SK-N-SH (cell line): ENCODE measurements around the gene INPP5J.

Source experiments
- ELF1 ChIP-seq: IDR thresholded peaks from 2 replicates; pipeline ENCODE4 v1.4.0; 2012
- MAX ChIP-seq: IDR thresholded peaks from 2 replicates; pipeline ENCODE4 v1.4.0; 2012; ENCODE audit warnings: low read depth
- MEF2A ChIP-seq: IDR thresholded peaks from 2 replicates; pipeline ENCODE4 v1.4.0; 2012; ENCODE audit warnings: low read depth, borderline replicate concordance
- PBX3 ChIP-seq: IDR thresholded peaks from 2 replicates; pipeline ENCODE4; 2012
- POLR2AphosphoS5 ChIP-seq: IDR thresholded peaks from 2 replicates; pipeline ENCODE4 v1.6.1; 2012; ENCODE audit warnings: low read depth, low read length
- RAD21 ChIP-seq: IDR thresholded peaks from 2 replicates; pipeline ENCODE4 v1.6.1; 2012; ENCODE audit warnings: mild to moderate bottlenecking, low read length
- RXRA ChIP-seq: IDR thresholded peaks from 2 replicates; pipeline ENCODE4 v1.4.0; 2012; ENCODE audit warnings: low read depth, mild to moderate bottlenecking, borderline replicate concordance
- SIN3A ChIP-seq: IDR thresholded peaks from 2 replicates; pipeline ENCODE4 v1.6.1; 2012; ENCODE audit warnings: low read depth, mild to moderate bottlenecking, low read length, moderate library complexity, borderline replicate concordance
- SMC3 ChIP-seq: IDR thresholded peaks from 2 replicates; pipeline ENCODE4 v1.6.1; 2012; ENCODE audit warnings: low read depth, low read length, improper control_type of control experiment
- TAF1 ChIP-seq: IDR thresholded peaks from 2 replicates; pipeline ENCODE4 v1.6.1; 2012; ENCODE audit warnings: low read depth, mild to moderate bottlenecking, low read length, moderate library complexity, borderline replicate concordance
- TCF12 ChIP-seq: IDR thresholded peaks from 2 replicates; pipeline ENCODE4 v1.4.0; 2012
- TEAD4 ChIP-seq: IDR thresholded peaks from 2 replicates; pipeline ENCODE4 v1.4.0; 2012; ENCODE audit warnings: mild to moderate bottlenecking, borderline replicate concordance; ENCODE audit not compliant: insufficient read depth
- TF ChIP-seq, protein P1 (sequence below): fragments of 200-600 bp; sonication (generic); IDR thresholded peaks from 2 replicates; pipeline ENCODE4 v1.6.1; 2017; ENCODE audit warnings: antibody characterized with exemption, mild to moderate bottlenecking, moderate library complexity
- TF ChIP-seq, protein P2 (sequence below): fragments of 150-350 bp; IDR thresholded peaks from 2 replicates; pipeline ENCODE4 v1.6.1; 2017; ENCODE audit warnings: antibody characterized with exemption, low read length, low read depth, borderline replicate concordance

DNA sequence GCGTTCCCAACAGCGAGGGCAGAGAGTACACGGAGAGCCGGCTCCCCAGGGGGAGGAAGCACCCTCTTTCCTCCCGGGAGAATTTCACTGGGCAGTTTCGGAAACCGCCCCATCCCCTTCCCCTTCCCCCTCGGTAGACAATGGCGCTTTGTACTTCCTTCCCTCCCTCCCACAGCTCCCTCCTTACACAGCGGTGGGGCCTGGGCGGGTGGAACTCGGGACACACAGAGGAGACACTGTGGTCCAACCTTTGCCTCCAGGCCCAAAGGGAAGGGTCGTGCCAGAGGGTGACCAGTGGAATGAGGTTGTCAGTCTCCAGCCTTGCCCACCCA is 37.3 kb upstream of the INPP5J start:
- no peak for TF ChIP-seq TEAD4
- TF ChIP-seq, protein P1, sequence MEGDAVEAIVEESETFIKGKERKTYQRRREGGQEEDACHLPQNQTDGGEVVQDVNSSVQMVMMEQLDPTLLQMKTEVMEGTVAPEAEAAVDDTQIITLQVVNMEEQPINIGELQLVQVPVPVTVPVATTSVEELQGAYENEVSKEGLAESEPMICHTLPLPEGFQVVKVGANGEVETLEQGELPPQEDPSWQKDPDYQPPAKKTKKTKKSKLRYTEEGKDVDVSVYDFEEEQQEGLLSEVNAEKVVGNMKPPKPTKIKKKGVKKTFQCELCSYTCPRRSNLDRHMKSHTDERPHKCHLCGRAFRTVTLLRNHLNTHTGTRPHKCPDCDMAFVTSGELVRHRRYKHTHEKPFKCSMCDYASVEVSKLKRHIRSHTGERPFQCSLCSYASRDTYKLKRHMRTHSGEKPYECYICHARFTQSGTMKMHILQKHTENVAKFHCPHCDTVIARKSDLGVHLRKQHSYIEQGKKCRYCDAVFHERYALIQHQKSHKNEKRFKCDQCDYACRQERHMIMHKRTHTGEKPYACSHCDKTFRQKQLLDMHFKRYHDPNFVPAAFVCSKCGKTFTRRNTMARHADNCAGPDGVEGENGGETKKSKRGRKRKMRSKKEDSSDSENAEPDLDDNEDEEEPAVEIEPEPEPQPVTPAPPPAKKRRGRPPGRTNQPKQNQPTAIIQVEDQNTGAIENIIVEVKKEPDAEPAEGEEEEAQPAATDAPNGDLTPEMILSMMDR: no peak
- TF ChIP-seq TCF12: no peak
- TF ChIP-seq RXRA: no peak
- no peak for TF ChIP-seq SMC3
- TF ChIP-seq SIN3A: no peak
- no peak for TF ChIP-seq ELF1
- no peak for TF ChIP-seq RAD21
- TF ChIP-seq MEF2A: no peak
- TF ChIP-seq PBX3: no peak
- no peak for TF ChIP-seq TAF1
- TF ChIP-seq POLR2AphosphoS5: no peak
- no peak for TF ChIP-seq MAX
- TF ChIP-seq, protein P2, sequence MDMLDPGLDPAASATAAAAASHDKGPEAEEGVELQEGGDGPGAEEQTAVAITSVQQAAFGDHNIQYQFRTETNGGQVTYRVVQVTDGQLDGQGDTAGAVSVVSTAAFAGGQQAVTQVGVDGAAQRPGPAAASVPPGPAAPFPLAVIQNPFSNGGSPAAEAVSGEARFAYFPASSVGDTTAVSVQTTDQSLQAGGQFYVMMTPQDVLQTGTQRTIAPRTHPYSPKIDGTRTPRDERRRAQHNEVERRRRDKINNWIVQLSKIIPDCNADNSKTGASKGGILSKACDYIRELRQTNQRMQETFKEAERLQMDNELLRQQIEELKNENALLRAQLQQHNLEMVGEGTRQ: no peak
